HCT116 (cell line): ENCODE measurements around the gene STX1B.

Experiments used
- CTCF ChIP-seq, 3 experiments: fragments of 200-600 bp in 1 of 3; sonication (generic) in 1 of 3; IDR thresholded peaks in 2 of 3; conservative IDR thresholded peaks in 1 of 3; 2 replicates each; pipeline ENCODE4 v1.5.1; 2012 to 2017; ENCODE audit warnings: low read depth in 2 of 3, low read length in 2 of 3, antibody characterized with exemption in 1 of 3, borderline replicate concordance in 1 of 3, control low read depth in 1 of 3, mild to moderate bottlenecking in 1 of 3, mixed read lengths in 1 of 3, mixed run types in 1 of 3, moderate library complexity in 1 of 3; ENCODE audit not compliant: insufficient read depth in 1 of 3
- EGR1 ChIP-seq: IDR thresholded peaks from 2 replicates; pipeline ENCODE4 v1.6.1; 2012; ENCODE audit warnings: low read depth
- YY1 ChIP-seq: IDR thresholded peaks from 2 replicates; pipeline ENCODE4 v1.6.1; 2011; ENCODE audit warnings: low read length, low read depth, moderate library complexity, mild to moderate bottlenecking; ENCODE audit not compliant: insufficient replicate concordance; ENCODE audit errors: extremely low read depth

- no peak for TF ChIP-seq EGR1
- TF ChIP-seq YY1: no peak
- no peak for TF ChIP-seq CTCF (IDR thresholded peaks at IDR 0.05 in 2 of 3, conservative IDR thresholded peaks at IDR 0.05 in 1 of 3; ENCODE audit: borderline replicate concordance in 1 of 3, insufficient read depth in 1 of 3, low read depth in 2 of 3, low read length in 2 of 3)
Observed at GRCh38 chr16:31002250-31002700, 8.2 kb downstream of the STX1B start.
